AG10803 (cell line): ENCODE data around the gene ABI3BP.

Experiments
- DNase-seq: peaks from one replicate; pipeline ENCODE4 v3.0.0; 2010; ENCODE audit warnings: low read depth
- H3K4me3 ChIP-seq: 2 replicates; pipeline ENCODE4 v1.5.1; 2011; ENCODE audit warnings: mild to moderate bottlenecking, low read length, control low read depth
- TF ChIP-seq, protein P1 (sequence below): conservative IDR thresholded peaks from 2 replicates; pipeline ENCODE4 v1.5.1; 2011; ENCODE audit warnings: mild to moderate bottlenecking, low read length, control low read depth, inconsistent platforms

ABI3BP gene

DNA sequence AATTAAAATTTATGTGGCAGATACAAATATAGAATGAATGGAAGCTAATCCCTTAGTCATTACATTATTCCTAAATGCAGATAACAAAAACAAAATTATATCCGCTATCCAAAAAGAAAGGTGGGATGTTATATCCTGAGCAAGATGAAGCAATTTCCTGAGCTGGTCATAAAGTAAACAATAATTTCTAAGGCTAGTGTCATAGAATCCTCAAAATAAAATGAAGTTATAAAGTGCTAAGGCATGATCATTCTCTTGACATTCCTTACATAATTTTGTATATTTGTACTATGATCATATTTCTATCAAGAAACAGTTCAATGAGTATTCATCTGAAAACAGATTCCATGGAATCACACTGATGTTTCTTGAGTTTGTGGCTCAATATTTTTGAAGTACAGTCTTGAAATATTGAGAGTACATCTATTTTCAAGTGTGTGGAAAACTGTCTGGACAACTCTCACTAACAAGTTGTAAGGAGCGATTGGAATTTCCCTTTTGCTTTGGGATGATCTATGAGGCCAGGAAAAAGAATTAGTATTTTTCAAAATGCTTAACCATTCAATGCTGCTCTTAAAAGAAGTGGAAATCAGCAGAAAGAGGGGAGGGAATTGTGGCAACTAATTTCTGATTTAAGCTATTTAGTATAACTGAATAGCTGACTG is 92.4 kb downstream of the ABI3BP start:
- no peak overlapping the region for H3K4me3 ChIP-seq
- TF ChIP-seq, protein P1, sequence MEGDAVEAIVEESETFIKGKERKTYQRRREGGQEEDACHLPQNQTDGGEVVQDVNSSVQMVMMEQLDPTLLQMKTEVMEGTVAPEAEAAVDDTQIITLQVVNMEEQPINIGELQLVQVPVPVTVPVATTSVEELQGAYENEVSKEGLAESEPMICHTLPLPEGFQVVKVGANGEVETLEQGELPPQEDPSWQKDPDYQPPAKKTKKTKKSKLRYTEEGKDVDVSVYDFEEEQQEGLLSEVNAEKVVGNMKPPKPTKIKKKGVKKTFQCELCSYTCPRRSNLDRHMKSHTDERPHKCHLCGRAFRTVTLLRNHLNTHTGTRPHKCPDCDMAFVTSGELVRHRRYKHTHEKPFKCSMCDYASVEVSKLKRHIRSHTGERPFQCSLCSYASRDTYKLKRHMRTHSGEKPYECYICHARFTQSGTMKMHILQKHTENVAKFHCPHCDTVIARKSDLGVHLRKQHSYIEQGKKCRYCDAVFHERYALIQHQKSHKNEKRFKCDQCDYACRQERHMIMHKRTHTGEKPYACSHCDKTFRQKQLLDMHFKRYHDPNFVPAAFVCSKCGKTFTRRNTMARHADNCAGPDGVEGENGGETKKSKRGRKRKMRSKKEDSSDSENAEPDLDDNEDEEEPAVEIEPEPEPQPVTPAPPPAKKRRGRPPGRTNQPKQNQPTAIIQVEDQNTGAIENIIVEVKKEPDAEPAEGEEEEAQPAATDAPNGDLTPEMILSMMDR: no peak
- DNase-seq: no peak

DNA sequence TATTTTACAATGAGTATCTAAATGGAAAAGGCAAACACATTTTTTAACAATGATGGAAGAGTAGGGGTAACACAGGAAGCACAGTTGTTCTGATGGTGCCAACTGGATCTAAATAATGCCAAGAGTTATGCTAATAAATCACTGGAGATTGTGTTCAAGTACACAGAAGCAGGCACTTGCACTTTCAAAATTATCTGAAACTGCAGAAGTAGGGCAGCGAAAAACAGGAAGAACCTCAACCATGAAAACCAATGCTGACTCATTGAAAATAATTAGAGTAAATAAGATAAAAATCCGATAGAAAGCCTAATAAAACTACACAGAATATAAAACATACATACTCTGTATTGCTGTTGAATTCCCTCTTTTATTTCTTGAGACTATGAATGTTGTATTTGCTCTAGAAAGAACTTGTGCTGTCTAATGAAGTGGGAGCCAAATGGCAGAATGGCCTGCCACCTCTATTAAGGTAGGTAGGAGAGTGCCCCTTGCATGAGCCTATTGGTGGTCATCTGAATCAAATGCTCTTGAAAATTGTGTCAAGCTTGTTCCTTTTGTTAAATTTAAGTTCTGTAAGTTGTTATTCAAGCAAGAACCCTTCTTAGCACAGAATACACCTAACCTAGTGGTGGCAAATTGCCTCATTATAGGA is 93.7 kb downstream of the ABI3BP start:
- TF ChIP-seq, protein P1: no peak
- no peak for DNase-seq
- H3K4me3 ChIP-seq: no peak overlapping the region

DNA sequence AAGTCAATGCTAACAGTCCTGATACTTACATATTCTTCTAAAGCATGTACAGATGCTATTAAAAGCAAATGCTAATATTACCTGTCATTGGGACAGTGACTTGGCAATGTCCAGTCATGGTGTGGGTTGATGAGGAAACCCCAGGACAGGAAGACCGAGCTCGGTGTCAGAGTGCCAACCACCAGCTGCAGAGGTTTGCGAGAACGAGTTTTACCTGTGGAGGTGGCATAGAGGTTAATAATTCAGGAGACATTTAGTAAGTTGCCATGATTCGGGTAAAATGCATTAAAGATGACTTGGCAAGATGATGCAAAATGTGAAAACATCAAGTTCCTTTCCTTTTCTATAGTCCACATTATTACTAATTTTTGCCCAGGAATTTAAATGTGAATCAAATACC is 94.5 kb downstream of the ABI3BP start:
- TF ChIP-seq, protein P1: no peak
- H3K4me3 ChIP-seq: no peak overlapping the region
- no peak for DNase-seq

DNA sequence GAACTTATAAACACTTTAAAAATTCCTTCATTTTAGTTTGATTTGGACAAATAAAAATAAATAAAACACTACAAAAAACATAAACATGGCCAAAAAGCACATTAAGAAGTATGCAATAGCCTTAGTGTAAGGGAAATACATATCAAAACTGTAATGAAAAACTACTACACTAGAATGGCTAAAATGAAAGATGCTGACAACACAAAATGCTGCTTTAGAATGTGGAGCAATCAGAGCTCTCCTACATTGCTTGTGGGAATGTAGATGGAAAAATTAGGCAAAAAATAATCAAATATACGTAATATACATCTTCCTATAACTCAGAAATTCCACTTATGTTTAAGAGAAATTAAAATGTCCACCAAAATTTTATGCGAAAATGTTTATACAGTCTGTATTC is 96.2 kb downstream of the ABI3BP start:
- DNase-seq: no peak
- TF ChIP-seq, protein P1: no peak
- no peak overlapping the region for H3K4me3 ChIP-seq

DNA sequence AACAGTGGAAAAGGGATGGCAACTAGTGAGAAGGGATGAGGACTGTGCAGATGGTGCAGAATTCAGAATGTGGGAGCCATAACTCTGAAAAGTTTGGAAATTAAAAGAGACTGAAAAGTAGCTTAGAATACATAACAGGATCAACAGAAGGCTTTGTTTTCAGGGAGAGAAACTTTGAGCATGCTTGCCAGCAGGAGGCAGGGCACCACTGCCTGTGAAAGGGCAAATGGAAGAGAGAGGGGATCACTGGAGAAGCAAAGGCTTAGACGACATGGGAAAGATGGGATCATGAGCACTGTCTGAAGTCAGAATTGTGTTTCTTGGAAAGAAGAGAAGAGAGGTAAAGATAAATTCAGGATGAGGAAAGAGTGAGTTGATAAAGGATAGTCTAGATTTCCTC is 99.6 kb downstream of the ABI3BP start:
- DNase-seq: peak; percentile 34
- TF ChIP-seq, protein P1: peak; percentile 73
- no peak overlapping the region for H3K4me3 ChIP-seq

DNA sequence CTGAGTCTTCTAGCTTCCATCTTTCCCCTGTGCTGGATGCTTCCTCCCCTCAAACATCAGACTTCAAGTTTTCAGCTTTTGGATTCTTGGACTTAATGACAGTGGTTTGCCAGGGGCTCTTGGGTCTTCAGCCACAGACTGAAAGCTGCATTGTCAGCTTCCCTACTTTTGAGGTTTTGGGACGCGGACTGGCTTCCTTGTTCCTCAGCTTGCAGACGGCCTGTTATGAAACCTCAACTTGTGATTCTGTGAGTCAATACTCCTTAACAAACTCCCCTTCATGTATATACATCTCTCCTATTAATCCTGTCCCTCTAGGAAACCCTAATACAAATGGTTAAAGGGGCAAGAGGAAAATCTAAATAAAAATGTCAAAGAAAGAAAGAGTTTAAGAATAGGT is 100.1 kb downstream of the ABI3BP start:
- DNase-seq: no peak
- no peak overlapping the region for H3K4me3 ChIP-seq
- TF ChIP-seq, protein P1: no peak

DNA sequence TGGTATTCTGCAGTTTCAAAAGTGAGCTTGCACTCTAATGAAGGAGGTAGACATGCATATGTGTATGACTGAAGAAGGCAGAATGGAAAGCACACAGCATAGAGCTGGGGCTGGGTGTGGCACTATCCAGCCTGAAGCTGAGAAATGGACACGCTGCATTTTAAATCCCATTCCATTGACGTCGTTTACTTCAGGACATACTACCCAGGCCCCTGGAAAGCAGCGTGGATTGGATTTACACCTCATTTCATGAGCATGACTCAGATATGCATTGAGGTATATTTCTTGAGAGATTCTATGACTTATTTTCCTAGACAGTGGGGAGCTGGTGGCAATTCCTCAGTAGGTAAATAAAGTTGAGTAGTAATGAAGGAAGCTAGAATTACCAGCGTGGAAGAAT is 101.4 kb downstream of the ABI3BP start:
- no peak for DNase-seq
- H3K4me3 ChIP-seq: no peak overlapping the region

More for the DNA sequence above, 101.4 kb downstream of the ABI3BP start:
- TF ChIP-seq, protein P1: no peak
